Measurements from ENCODE around the gene SSTR5.
"Not testable (repeated sequence)": the region's sequence is repeated elsewhere in the genome, so short reads cannot be mapped to it uniquely, and the experiment has no call there.

The SSTR5 gene

DNA sequence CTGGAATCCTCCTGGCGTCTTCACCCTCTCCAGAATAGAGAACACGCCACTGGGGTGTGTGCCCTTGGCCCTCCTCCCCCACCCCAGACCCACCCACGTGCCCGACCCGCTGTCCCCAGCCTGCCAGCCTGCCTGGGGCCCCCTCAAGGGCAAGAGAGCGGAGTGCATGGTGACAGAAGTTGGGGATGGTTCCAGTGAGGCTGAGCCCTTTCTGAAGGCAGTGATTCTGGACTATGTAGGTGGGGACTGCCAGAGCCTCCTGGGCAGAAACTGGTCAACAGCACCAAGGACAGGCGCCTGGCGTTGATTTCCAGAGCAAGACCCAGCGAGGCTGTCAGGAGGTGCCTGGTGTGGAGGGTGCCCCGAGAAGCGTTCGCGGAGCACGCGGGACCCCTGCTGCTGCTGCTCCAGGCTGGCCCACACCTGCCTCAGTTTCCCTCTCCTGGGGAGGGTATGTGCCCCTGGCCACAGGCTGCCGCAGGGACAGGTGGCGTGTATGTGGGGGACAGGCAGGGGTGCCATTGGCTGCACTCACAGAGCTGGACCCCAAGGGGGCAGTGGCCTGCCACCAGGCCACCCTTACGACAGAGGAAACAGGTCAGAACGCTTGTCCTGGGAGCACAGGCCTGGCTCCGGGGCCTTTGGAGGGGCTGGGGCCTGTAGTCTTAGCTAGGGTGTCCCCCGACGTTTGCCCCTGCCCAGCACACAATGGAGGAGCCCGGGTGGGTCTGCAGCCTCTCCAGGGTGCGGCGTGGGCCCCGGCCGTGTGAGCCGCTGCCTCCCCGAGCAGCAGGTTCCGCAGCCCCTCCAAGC, 1.2 kb downstream of the SSTR5 start:
- no peak for DNase-seq (ENCODE audit: low read depth)

- no peak for DNase-seq (ENCODE audit: low read depth)
These were observed 1.8 kb downstream of the SSTR5 start for GRCh38 chr16:1074379-1074649.

- no peak for DNase-seq (ENCODE audit: low read depth)
These were observed 3.0 kb downstream of the SSTR5 start for GRCh38 chr16:1075546-1075945.

DNA sequence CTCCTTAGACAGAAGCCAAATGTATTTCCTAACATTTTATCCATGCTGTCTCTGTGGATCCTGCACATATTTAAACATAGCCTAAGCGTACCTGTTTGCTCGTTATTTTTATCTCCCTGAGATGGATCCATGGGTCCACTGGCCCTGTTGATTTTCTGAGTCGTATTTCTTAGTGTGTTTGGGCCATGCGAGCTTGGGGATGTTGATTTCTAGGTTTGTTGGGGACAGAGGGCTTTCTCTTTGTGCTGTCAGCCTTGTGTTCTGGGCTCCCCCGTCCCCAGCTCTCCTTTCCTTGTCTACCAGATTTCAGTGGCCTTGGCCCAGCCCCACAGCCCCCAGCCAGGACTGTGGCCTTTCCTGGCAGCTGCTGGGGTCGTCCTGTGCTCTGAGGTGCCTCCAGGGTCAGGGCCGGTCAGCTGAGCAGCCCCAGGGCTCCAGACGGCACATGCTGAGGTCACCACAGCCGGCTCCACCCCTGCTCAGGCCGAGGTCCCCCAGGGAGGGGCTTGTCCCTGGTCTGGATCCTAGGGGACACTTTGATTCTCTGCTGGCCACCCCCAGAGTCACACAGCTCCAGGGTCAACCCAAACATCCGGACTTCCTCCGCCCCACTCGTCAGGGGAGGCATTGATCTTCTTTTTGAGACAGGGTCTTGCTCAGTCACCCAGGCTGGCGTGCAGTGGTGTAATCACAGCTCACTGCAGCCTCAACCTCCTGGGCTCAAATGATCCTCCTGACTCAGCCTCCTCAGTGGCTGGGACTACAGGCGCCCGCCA, 4.4 kb downstream of the SSTR5 start:
- no peak for DNase-seq (ENCODE audit: low read depth)

DNA sequence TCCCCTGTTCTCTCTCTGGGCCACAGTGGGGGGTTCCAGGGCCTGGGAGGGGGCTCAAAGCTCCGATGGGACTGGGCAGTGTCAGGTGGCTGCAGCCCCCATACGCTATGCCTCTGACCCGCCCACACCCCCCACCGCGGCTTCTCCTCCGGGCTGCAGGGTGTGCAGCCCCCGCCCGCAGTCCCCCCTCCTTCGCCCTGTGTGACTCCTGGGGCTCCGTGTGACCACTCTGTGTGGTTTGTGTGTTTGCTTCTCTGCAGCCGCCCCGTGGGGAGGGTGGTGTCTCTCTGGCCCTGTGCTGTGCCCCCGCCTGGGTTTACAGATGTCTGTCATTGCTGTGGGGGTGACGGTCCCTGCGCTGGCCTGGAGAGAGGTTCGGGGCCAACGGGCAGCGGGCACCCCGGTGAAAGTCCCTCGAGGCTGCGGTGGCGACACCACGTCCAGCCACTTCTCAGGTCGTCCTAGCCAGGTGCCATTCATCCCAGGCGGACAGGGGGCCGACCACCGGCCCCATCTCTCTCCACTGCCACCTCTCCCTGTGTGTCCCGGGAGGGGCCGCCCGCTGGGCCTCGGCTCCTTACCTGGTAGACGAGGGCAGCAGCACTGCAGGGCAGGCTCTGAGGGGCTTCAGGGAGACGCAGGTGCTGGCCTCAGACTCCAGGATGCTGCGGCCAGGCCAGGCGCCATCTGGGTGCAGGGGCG, 5.5 kb downstream of the SSTR5 start:
- DNase-seq (ENCODE audit: low read depth): no peak

DNA sequence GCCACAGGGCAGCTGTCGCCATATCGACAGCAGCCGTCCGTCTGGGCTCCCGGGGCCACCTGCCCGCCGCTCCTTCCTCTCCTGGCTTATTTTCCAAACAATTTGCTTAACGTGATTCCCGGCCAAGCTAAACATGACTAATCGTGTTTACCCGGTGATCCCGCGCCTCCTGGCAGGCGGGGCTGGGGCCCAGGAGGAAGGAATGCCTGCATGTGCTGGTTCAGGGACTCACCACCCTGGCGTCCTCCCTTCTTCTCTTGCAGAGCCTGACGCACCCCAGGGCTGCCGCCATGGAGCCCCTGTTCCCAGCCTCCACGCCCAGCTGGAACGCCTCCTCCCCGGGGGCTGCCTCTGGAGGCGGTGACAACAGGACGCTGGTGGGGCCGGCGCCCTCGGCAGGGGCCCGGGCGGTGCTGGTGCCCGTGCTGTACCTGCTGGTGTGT, 6.1 kb downstream of the SSTR5 start:
- DNase-seq (ENCODE audit: low read depth): peak; percentile 63

- DNase-seq (ENCODE audit: low read depth): no peak
These were observed 6.8 kb downstream of the SSTR5 start for GRCh38 chr16:1079341-1079740.

- DNase-seq (ENCODE audit: low read depth): no peak
These were observed 7.4 kb downstream of the SSTR5 start for GRCh38 chr16:1079786-1080525.

- no peak for DNase-seq (ENCODE audit: low read depth)
These were observed 8.5 kb downstream of the SSTR5 start for GRCh38 chr16:1080801-1081733.

- DNase-seq (ENCODE audit: low read depth): no peak
These were observed 9.3 kb downstream of the SSTR5 start for GRCh38 chr16:1081734-1082265.

DNA sequence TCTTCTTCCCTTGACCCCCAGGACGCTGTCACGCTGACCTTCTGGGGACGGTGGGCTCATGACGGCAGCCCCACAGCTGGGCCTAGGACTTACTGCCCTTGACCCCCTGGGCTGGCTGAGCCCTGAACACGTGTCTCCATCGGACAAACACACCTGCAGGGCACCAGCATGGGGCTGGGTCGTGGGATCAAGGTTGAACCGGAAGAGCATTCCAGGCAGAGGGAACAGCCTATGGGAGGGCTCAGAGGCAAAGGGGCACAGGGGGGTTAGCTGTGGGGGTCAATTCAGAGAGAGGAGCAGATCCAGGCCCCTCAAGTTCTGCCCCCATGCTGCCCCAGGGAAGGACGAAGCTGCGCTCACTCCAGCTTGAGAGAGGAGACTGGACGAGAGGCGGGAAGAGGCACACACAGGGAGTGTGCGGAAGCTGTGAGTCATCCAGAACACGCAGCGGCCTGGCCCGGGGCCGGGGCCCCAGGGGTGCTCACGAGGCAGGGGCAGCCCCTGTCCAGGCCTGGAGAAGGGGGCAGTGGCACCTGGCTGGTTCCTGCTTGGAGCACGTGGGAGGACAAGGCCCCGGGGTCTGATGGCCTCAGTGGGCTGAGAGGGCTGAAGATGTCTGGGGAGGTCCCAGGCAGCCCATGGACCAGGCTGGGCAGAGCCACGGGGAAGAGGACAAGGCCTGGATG, 9.9 kb downstream of the SSTR5 start:
- DNase-seq (ENCODE audit: low read depth): peak; percentile 46

GRCh38 chr16:1082952-1083675, 10.6 kb downstream of the SSTR5 start:
- no peak for DNase-seq (ENCODE audit: low read depth)

GRCh38 chr16:1084971-1085370, 12.4 kb downstream of the SSTR5 start:
- DNase-seq (ENCODE audit: low read depth): no peak

- DNase-seq (ENCODE audit: low read depth): not testable (repeated sequence)
These were observed 13.9 kb downstream of the SSTR5 start for GRCh38 chr16:1086443-1086842.

DNA sequence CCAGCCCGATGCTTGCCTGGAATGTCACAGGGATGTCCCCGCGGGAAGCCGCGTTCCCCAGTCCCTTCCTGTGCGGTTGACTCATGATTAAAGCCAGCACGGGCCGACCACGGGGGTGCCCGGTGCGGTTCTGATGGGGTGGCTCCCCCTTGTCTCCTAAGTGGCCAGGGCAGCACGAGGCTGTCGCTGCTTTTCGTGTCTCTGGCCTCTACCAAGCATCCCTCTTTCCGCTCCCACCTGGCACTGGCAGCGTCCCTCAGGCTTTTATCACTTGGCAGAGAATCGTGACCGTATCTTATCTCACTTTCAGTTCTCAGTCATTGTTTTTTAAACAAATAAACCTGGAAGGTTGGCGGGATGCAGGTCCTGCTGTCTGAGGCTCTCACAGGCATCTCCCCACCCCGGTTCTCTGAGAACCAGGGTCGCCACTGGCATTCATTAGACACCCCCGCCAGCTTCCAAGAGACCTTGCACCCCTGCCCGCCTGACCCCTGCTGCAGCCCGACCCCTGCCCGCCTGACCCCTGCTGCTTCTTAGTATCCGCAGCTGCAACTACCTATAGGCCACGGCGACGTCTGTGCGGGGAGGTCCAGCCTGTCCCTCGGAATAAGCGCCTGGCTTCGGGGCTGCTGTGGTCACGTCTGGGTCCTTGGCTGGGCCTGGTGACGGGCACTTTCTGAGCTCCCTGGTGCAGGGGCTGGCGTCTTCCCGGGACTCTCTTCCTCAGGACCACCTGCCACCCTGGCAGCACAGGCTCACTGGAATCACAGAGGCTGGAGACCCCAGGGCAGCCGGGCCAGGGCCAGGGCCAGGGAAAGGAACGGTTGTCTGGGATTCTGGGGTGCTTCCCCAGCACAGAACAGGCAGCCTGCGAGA, 16.0 kb downstream of the SSTR5 start:
- no peak for DNase-seq (ENCODE audit: low read depth)

- DNase-seq (ENCODE audit: low read depth): no peak
These were observed 16.9 kb downstream of the SSTR5 start for GRCh38 chr16:1089439-1089821.

- no peak for DNase-seq (ENCODE audit: low read depth)
These were observed 17.5 kb downstream of the SSTR5 start for GRCh38 chr16:1089822-1090619.

Data from iris pigment epithelial cell (primary cell).